GM23338 (cell line): Measurements from ENCODE around the gene CD47.

Experiments
- CREB1 ChIP-seq: fragments of 250-450 bp; sonication (Bioruptor Pico); IDR thresholded peaks from 2 replicates; pipeline ENCODE4 v1.5.0; 2020; ENCODE audit warnings: low read depth, mild to moderate bottlenecking, moderate library complexity
- CTCF ChIP-seq, 2 experiments: fragments of 200-600 bp in 1 of 2; sonication (generic) in 1 of 2; conservative IDR thresholded peaks; 2 replicates each; pipeline versions ENCODE4 v1.5.1 to v1.6.1; 2016 to 2017; ENCODE audit warnings: antibody characterized with exemption in 2 of 2, low read depth in 2 of 2, mild to moderate bottlenecking in 2 of 2, moderate library complexity in 1 of 2
- EZH2 ChIP-seq: fragments of 200-600 bp; sonication (generic); IDR thresholded peaks from one replicate; pipeline ENCODE4 v1.8.0; 2017; ENCODE audit warnings: antibody characterized with exemption, mild to moderate bottlenecking, low read depth; ENCODE audit not compliant: unreplicated experiment
- EZH2phosphoT487 ChIP-seq: fragments of 200-600 bp; sonication (generic); IDR thresholded peaks from one replicate; pipeline ENCODE4 v1.8.1; 2018; ENCODE audit warnings: antibody characterized with exemption; ENCODE audit not compliant: unreplicated experiment
- POLR2AphosphoS5 ChIP-seq: IDR thresholded peaks from 2 replicates; pipeline ENCODE4 v1.6.1; 2016; ENCODE audit warnings: antibody characterized with exemption, low read depth
- TF ChIP-seq, protein P1 (sequence below): IDR thresholded peaks from one replicate; pipeline ENCODE4 v1.6.1; 2018; ENCODE audit warnings: antibody characterized with exemption; ENCODE audit not compliant: unreplicated experiment

- TF ChIP-seq CTCF (conservative IDR thresholded peaks at IDR 0.05; ENCODE audit: low read depth in 2 of 2) (no peak), POLR2AphosphoS5 (no peak), EZH2 (no peak), EZH2phosphoT487 (no peak), CREB1 (no peak)
- TF ChIP-seq, protein P1, sequence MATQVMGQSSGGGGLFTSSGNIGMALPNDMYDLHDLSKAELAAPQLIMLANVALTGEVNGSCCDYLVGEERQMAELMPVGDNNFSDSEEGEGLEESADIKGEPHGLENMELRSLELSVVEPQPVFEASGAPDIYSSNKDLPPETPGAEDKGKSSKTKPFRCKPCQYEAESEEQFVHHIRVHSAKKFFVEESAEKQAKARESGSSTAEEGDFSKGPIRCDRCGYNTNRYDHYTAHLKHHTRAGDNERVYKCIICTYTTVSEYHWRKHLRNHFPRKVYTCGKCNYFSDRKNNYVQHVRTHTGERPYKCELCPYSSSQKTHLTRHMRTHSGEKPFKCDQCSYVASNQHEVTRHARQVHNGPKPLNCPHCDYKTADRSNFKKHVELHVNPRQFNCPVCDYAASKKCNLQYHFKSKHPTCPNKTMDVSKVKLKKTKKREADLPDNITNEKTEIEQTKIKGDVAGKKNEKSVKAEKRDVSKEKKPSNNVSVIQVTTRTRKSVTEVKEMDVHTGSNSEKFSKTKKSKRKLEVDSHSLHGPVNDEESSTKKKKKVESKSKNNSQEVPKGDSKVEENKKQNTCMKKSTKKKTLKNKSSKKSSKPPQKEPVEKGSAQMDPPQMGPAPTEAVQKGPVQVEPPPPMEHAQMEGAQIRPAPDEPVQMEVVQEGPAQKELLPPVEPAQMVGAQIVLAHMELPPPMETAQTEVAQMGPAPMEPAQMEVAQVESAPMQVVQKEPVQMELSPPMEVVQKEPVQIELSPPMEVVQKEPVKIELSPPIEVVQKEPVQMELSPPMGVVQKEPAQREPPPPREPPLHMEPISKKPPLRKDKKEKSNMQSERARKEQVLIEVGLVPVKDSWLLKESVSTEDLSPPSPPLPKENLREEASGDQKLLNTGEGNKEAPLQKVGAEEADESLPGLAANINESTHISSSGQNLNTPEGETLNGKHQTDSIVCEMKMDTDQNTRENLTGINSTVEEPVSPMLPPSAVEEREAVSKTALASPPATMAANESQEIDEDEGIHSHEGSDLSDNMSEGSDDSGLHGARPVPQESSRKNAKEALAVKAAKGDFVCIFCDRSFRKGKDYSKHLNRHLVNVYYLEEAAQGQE: no peak
Observed at GRCh38 chr3:108079877-108080276, 11.0 kb downstream of the CD47 start.
